HCEC 1CT (cell line): ENCODE data around the gene RPS6KA5.

Experiments used
- DNase-seq: peaks from one replicate; pipeline ENCODE4 v3.0.0-alpha.2; 2017

The RPS6KA5 gene

GRCh38 chr14:90922141-90922540 is 138.3 kb downstream of the RPS6KA5 start:
- no peak for DNase-seq

- DNase-seq, result no peak
Observed at GRCh38 chr14:90911121-90911520, 149.3 kb downstream of the RPS6KA5 start.

GRCh38 chr14:90907178-90907577 is 153.3 kb downstream of the RPS6KA5 start:
- no peak for DNase-seq

GRCh38 chr14:90905531-90905930 is 154.9 kb downstream of the RPS6KA5 start:
- DNase-seq, result no peak

GRCh38 chr14:90903101-90903500 is 157.3 kb downstream of the RPS6KA5 start:
- peak; percentile 48 for DNase-seq

- DNase-seq, result no peak
Observed at GRCh38 chr14:90900476-90901083, 159.9 kb downstream of the RPS6KA5 start.

GRCh38 chr14:90897022-90897421 is 163.4 kb downstream of the RPS6KA5 start:
- no peak for DNase-seq

- no peak for DNase-seq
Observed at GRCh38 chr14:90894241-90894640, 166.2 kb downstream of the RPS6KA5 start.

GRCh38 chr14:90893510-90893909 is 166.9 kb downstream of the RPS6KA5 start:
- no peak for DNase-seq

- no peak for DNase-seq
Observed at GRCh38 chr14:90892970-90893369, 167.5 kb downstream of the RPS6KA5 start.

- DNase-seq, result no peak
Observed at GRCh38 chr14:90891326-90891725, 169.1 kb downstream of the RPS6KA5 start.

- DNase-seq, result no peak
Observed at GRCh38 chr14:90890322-90891020, 170.0 kb downstream of the RPS6KA5 start.

- no peak for DNase-seq
Observed at GRCh38 chr14:90886297-90886815, 174.1 kb downstream of the RPS6KA5 start.

- DNase-seq, result no peak
Observed at GRCh38 chr14:90883782-90884181, 176.7 kb downstream of the RPS6KA5 start.

- no peak for DNase-seq
Observed at GRCh38 chr14:90883197-90883596, 177.2 kb downstream of the RPS6KA5 start.

- no peak for DNase-seq
Observed at GRCh38 chr14:90880282-90880681, 180.2 kb downstream of the RPS6KA5 start.

GRCh38 chr14:90874599-90874998 is 185.8 kb downstream of the RPS6KA5 start:
- DNase-seq, result no peak

- DNase-seq, result peak; percentile 40
Observed at GRCh38 chr14:90871605-90872233, 188.7 kb downstream of the RPS6KA5 start.

- no peak for DNase-seq
Observed at GRCh38 chr14:90870950-90871604, 189.4 kb downstream of the RPS6KA5 start.

- no peak for DNase-seq
Observed at GRCh38 chr14:90867501-90867900, 192.9 kb downstream of the RPS6KA5 start.

- no peak for DNase-seq
Observed at GRCh38 chr14:90866833-90867232, 193.6 kb downstream of the RPS6KA5 start.

- no peak for DNase-seq
Observed at GRCh38 chr14:90864741-90865140, 195.7 kb downstream of the RPS6KA5 start.

GRCh38 chr14:90858511-90858910 is 201.9 kb downstream of the RPS6KA5 start:
- no peak for DNase-seq

- DNase-seq, result peak; percentile 9
Observed at GRCh38 chr14:90857866-90858265, 202.6 kb downstream of the RPS6KA5 start.
